Measurements from ENCODE around the gene SPRED3.
"Not testable (repeated sequence)": the region's sequence is repeated elsewhere in the genome, so short reads cannot be mapped to it uniquely, and the experiment has no call there.

The SPRED3 gene

GRCh38 chr19:38362076-38362945 lies 26.2 kb upstream of the SPRED3 start:
- H3K4me3 ChIP-seq (ENCODE audit: low read depth, low read length): peak overlapping the region; percentile 62
- DNase-seq (ENCODE audit: low read depth): peak; percentile 57
- TF ChIP-seq, protein P1, sequence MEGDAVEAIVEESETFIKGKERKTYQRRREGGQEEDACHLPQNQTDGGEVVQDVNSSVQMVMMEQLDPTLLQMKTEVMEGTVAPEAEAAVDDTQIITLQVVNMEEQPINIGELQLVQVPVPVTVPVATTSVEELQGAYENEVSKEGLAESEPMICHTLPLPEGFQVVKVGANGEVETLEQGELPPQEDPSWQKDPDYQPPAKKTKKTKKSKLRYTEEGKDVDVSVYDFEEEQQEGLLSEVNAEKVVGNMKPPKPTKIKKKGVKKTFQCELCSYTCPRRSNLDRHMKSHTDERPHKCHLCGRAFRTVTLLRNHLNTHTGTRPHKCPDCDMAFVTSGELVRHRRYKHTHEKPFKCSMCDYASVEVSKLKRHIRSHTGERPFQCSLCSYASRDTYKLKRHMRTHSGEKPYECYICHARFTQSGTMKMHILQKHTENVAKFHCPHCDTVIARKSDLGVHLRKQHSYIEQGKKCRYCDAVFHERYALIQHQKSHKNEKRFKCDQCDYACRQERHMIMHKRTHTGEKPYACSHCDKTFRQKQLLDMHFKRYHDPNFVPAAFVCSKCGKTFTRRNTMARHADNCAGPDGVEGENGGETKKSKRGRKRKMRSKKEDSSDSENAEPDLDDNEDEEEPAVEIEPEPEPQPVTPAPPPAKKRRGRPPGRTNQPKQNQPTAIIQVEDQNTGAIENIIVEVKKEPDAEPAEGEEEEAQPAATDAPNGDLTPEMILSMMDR (conservative IDR thresholded peaks at IDR 0.05; ENCODE audit: low read depth, low read length): no peak

- DNase-seq (ENCODE audit: low read depth); H3K4me3 ChIP-seq (ENCODE audit: low read depth, low read length): not testable (repeated sequence)
Measured at GRCh38 chr19:38362946-38363688, 25.4 kb upstream of the SPRED3 start.

- H3K4me3 ChIP-seq (ENCODE audit: low read depth, low read length): no peak overlapping the region
- TF ChIP-seq, protein P1 (conservative IDR thresholded peaks at IDR 0.05; ENCODE audit: low read depth, low read length): no peak
- no peak for DNase-seq (ENCODE audit: low read depth)
Measured at GRCh38 chr19:38367041-38367440, 21.5 kb upstream of the SPRED3 start.

- DNase-seq (ENCODE audit: low read depth): no peak
- TF ChIP-seq, protein P1 (conservative IDR thresholded peaks at IDR 0.05; ENCODE audit: low read depth, low read length): no peak
- no peak overlapping the region for H3K4me3 ChIP-seq (ENCODE audit: low read depth, low read length)
Measured at GRCh38 chr19:38369584-38369983, 18.9 kb upstream of the SPRED3 start.

- no peak overlapping the region for H3K4me3 ChIP-seq (ENCODE audit: low read depth, low read length)
- TF ChIP-seq, protein P1 (conservative IDR thresholded peaks at IDR 0.05; ENCODE audit: low read depth, low read length): no peak
- no peak for DNase-seq (ENCODE audit: low read depth)
Measured at GRCh38 chr19:38370299-38370698, 18.2 kb upstream of the SPRED3 start.

DNA sequence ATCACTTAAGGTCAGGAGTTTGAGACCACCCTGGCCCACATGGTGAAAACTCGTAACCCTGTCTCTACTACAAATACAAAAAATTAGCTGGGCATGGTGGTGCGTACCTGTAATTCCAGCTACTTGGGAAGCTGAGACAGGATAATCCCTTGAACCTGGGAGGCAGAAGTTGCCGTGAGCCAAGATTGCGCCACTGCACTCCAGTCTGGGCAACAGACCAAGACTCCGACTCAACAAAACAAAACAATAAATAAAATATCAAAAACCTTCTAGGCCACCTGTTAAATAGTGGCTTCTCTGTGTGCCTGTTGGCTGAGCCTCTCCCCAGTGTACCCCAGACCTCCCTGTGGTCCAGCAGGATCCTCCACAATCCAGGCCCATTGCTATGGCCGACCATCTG lies 17.4 kb upstream of the SPRED3 start:
- no peak overlapping the region for H3K4me3 ChIP-seq (ENCODE audit: low read depth, low read length)
- TF ChIP-seq, protein P1 (conservative IDR thresholded peaks at IDR 0.05; ENCODE audit: low read depth, low read length): no peak
- no peak for DNase-seq (ENCODE audit: low read depth)

DNA sequence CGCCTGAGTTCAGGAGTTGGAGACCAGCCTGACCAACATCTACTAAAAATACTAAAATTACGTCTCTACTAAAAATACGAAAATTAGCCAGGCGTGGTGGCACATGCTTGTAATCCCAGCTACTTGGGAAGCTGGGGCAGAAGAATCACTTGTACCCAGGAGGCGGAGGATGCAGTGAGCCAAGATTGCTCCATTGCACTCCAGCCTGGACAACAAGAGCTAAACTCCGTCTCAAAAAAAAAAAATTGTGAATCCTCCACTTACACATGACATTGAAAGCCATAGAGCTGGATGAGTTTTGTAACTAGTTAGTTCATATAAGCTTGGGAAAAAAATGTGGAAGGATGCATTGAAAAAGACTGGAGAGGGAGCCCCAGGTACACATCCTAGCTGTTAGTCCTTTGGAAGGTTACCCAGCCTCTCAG lies 14.6 kb upstream of the SPRED3 start:
- TF ChIP-seq, protein P1 (conservative IDR thresholded peaks at IDR 0.05; ENCODE audit: low read depth, low read length): no peak
- no peak for DNase-seq (ENCODE audit: low read depth)
- peak overlapping the region; percentile 91 for H3K4me3 ChIP-seq (ENCODE audit: low read depth, low read length)

Measured in choroid plexus epithelial cell (primary cell).